ENCODE data around the gene PRRG2.

The PRRG2 gene

DNA sequence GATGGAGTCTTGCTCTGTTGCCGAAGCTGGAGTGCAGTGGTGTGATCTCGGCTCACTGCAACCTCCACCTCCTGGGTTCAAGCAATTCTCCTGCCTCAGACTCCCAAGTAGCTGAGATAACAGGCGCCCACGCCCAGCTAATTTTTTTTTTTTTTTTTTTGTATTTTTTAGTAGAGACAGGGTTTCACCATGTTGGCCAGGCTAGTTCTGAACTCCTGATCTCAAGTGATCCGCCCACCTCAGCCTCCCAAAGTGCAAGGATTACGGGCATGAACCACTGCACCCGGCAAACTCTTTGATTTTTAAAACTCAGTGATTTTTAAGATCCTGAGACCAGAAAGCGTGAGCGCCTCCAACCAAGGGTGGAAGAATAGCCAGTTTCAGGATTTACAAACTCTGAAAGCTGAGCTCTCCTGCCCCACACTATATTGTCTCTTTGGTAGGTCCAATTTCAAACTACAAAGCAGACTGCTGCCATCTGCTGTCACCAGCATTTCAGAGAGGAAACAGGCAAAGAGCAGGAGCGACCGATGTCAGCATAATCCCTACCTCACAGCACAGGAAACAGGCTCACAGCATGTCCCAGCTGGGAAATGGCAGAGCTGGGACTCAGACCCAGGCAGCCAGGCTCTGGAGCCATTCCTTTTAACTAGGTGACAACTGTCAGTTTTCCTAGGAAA lies 10.0 kb upstream of the PRRG2 start:
- no peak for TF ChIP-seq CEBPB (IDR thresholded peaks at IDR 0.05)
- TF ChIP-seq YY1 (IDR thresholded peaks at IDR 0.05; ENCODE audit: low read depth), result no peak
- no peak for TF ChIP-seq FOXM1 (IDR thresholded peaks at IDR 0.05; ENCODE audit: borderline replicate concordance, low read depth)
- no peak for TF ChIP-seq CREB1 (IDR thresholded peaks at IDR 0.05; ENCODE audit: low read depth)
- no peak for TF ChIP-seq TCF12 (IDR thresholded peaks at IDR 0.05; ENCODE audit: low read depth)
- TF ChIP-seq EGR1 (IDR thresholded peaks at IDR 0.05), result no peak
- TF ChIP-seq EP300 (IDR thresholded peaks at IDR 0.05; ENCODE audit: borderline replicate concordance), result no peak
- no peak for TF ChIP-seq TEAD4 (IDR thresholded peaks at IDR 0.05)
- TF ChIP-seq TAF1 (IDR thresholded peaks at IDR 0.05; ENCODE audit: low read depth), result no peak
- TF ChIP-seq RAD21 (IDR thresholded peaks at IDR 0.05; ENCODE audit: low read depth), result no peak
- no peak for TF ChIP-seq ZBTB7A (IDR thresholded peaks at IDR 0.05; ENCODE audit: low read depth)
- TF ChIP-seq, protein P1, sequence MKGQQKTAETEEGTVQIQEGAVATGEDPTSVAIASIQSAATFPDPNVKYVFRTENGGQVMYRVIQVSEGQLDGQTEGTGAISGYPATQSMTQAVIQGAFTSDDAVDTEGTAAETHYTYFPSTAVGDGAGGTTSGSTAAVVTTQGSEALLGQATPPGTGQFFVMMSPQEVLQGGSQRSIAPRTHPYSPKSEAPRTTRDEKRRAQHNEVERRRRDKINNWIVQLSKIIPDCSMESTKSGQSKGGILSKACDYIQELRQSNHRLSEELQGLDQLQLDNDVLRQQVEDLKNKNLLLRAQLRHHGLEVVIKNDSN (IDR thresholded peaks at IDR 0.05), result no peak
- TF ChIP-seq, protein P2, sequence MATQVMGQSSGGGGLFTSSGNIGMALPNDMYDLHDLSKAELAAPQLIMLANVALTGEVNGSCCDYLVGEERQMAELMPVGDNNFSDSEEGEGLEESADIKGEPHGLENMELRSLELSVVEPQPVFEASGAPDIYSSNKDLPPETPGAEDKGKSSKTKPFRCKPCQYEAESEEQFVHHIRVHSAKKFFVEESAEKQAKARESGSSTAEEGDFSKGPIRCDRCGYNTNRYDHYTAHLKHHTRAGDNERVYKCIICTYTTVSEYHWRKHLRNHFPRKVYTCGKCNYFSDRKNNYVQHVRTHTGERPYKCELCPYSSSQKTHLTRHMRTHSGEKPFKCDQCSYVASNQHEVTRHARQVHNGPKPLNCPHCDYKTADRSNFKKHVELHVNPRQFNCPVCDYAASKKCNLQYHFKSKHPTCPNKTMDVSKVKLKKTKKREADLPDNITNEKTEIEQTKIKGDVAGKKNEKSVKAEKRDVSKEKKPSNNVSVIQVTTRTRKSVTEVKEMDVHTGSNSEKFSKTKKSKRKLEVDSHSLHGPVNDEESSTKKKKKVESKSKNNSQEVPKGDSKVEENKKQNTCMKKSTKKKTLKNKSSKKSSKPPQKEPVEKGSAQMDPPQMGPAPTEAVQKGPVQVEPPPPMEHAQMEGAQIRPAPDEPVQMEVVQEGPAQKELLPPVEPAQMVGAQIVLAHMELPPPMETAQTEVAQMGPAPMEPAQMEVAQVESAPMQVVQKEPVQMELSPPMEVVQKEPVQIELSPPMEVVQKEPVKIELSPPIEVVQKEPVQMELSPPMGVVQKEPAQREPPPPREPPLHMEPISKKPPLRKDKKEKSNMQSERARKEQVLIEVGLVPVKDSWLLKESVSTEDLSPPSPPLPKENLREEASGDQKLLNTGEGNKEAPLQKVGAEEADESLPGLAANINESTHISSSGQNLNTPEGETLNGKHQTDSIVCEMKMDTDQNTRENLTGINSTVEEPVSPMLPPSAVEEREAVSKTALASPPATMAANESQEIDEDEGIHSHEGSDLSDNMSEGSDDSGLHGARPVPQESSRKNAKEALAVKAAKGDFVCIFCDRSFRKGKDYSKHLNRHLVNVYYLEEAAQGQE (IDR thresholded peaks at IDR 0.05; ENCODE audit: low read depth), result no peak
- TF ChIP-seq, protein P3, sequence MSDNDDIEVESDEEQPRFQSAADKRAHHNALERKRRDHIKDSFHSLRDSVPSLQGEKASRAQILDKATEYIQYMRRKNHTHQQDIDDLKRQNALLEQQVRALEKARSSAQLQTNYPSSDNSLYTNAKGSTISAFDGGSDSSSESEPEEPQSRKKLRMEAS (IDR thresholded peaks at IDR 0.05), result no peak
- no peak for TF ChIP-seq NFIC (IDR thresholded peaks at IDR 0.05)

DNA sequence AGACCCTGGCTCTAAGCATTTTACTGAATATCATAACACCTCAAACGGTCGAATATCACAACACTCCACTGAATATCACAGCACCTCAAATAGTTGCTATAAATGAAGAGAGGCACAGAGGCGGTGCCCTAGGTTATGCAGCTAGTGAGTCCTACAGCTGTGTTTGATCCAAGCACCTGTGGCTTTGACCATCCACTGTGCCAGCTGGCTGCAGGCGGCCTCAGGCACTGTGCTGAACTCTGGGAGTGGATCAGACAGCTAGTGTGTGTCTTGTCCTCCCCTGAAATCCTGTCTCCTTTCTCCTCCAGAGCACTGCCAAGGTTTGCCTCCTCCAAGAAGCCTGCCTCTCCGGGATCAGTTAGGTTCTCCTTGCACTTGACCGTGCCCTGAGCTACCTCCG lies 8.1 kb upstream of the PRRG2 start:
- TF ChIP-seq YY1 (IDR thresholded peaks at IDR 0.05; ENCODE audit: low read depth), result no peak
- TF ChIP-seq, protein P1 (IDR thresholded peaks at IDR 0.05), result no peak

DNA sequence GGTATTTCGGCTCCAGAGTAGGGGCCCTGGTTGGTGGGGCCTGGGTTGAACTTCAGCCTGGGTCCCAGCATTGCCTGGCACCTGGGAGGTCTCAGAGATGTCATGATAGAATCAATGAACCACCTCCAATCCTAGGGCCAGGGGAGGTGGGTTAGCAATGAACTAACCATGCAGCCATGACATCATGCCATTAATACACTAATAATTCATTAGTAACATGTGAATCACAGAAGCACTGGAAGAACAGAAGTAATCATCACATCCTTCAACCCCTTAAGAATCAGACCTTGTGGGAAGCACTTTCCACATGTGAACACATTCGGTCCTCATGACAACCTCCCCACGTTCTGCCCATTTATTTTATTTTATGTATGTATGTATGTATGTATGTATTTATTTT lies 7.7 kb upstream of the PRRG2 start:
- no peak for TF ChIP-seq YY1 (IDR thresholded peaks at IDR 0.05; ENCODE audit: low read depth)
- TF ChIP-seq TCF12 (IDR thresholded peaks at IDR 0.05; ENCODE audit: low read depth), result no peak
- TF ChIP-seq ZBTB7A (IDR thresholded peaks at IDR 0.05; ENCODE audit: low read depth), result no peak
- TF ChIP-seq EP300 (IDR thresholded peaks at IDR 0.05; ENCODE audit: borderline replicate concordance), result no peak

DNA sequence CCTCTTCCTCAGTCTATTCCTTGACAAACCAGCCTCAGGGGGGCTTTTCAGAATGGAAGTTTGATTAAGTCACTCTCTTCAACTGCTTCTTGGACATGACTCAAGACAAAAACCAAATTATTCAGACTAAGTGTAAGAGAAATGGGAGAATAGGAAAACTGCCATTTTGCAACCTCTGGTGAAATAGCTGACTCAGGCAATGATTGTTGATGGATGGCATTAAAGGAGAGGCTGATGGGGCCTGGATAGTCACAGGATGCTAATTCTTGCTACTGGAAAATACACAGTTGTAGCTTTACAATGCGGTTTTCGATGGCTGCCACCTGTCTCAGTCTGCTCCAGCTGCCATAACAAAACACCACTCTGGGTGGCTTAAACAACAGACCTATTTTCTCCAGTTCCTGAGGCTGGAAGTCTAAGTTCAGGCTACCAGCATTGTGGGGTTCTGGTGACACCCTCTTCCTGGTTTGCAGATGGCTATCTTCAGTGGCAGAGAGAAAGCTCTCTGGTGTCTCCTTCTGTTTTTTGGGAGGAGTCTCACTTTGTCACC lies 6.8 kb upstream of the PRRG2 start:
- TF ChIP-seq NFIC (IDR thresholded peaks at IDR 0.05) (no peak), ZBTB7A (IDR thresholded peaks at IDR 0.05; ENCODE audit: low read depth) (no peak), FOXM1 (IDR thresholded peaks at IDR 0.05; ENCODE audit: borderline replicate concordance, low read depth) (no peak), EGR1 (IDR thresholded peaks at IDR 0.05) (no peak), CEBPB (IDR thresholded peaks at IDR 0.05) (no peak), TAF1 (IDR thresholded peaks at IDR 0.05; ENCODE audit: low read depth) (no peak)
- TF ChIP-seq, protein P3 (IDR thresholded peaks at IDR 0.05), result no peak

DNA sequence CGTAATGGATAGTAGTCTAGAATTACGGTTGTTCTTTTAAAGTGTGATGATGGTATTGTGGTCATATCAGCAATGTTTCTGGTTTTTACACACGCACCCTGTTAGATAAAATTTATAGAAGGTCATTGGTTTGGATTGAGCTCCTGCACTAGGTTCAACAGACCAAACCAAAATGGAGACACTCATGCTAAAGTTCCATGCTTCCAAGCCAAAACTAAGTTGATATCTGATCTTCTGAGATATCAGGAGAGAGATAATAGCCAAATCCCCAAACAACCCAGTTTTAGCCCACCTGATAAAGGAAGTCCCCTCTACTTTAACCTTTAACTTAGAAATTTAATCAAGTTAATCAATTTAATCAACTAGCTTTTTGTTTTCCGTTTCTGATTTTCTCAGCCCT lies 1.9 kb upstream of the PRRG2 start:
- TF ChIP-seq TEAD4 (IDR thresholded peaks at IDR 0.05), result no peak
- TF ChIP-seq TAF1 (IDR thresholded peaks at IDR 0.05; ENCODE audit: low read depth), result no peak
- TF ChIP-seq EP300 (IDR thresholded peaks at IDR 0.05; ENCODE audit: borderline replicate concordance), result no peak

DNA sequence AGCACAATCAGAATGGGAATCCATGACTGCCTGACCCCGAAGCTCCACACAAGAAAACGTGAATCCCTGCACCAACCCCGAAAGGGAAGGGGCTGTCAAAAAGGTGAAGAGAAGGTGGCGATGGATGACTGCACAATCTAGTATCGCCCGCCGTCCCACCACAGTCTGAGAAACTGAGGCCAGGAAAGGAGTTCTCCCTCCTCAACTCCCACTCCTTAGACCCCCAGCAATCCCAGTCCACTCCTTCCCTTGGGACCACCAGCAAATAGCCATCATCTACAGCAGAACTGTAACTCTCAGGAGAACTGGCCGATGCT lies 1.2 kb upstream of the PRRG2 start:
- TF ChIP-seq EGR1 (IDR thresholded peaks at IDR 0.05) (no peak), ZBTB7A (IDR thresholded peaks at IDR 0.05; ENCODE audit: low read depth) (no peak), YY1 (IDR thresholded peaks at IDR 0.05; ENCODE audit: low read depth) (no peak), TEAD4 (IDR thresholded peaks at IDR 0.05) (no peak), RAD21 (IDR thresholded peaks at IDR 0.05; ENCODE audit: low read depth) (no peak), TAF1 (IDR thresholded peaks at IDR 0.05; ENCODE audit: low read depth) (no peak), CREB1 (IDR thresholded peaks at IDR 0.05; ENCODE audit: low read depth) (no peak), EP300 (IDR thresholded peaks at IDR 0.05; ENCODE audit: borderline replicate concordance) (no peak), NFIC (IDR thresholded peaks at IDR 0.05) (no peak), TCF12 (IDR thresholded peaks at IDR 0.05; ENCODE audit: low read depth) (no peak), FOXM1 (IDR thresholded peaks at IDR 0.05; ENCODE audit: borderline replicate concordance, low read depth) (no peak), CEBPB (IDR thresholded peaks at IDR 0.05) (no peak)
- TF ChIP-seq, protein P2 (IDR thresholded peaks at IDR 0.05; ENCODE audit: low read depth), result no peak
- TF ChIP-seq, protein P3 (IDR thresholded peaks at IDR 0.05), result no peak
- TF ChIP-seq, protein P1 (IDR thresholded peaks at IDR 0.05), result no peak
